ENCODE results near the gene XPA.
"Not testable (repeated sequence)": the region's sequence is repeated elsewhere in the genome, so short reads cannot be mapped to it uniquely, and the experiment has no call there.

Gene XPA

DNA sequence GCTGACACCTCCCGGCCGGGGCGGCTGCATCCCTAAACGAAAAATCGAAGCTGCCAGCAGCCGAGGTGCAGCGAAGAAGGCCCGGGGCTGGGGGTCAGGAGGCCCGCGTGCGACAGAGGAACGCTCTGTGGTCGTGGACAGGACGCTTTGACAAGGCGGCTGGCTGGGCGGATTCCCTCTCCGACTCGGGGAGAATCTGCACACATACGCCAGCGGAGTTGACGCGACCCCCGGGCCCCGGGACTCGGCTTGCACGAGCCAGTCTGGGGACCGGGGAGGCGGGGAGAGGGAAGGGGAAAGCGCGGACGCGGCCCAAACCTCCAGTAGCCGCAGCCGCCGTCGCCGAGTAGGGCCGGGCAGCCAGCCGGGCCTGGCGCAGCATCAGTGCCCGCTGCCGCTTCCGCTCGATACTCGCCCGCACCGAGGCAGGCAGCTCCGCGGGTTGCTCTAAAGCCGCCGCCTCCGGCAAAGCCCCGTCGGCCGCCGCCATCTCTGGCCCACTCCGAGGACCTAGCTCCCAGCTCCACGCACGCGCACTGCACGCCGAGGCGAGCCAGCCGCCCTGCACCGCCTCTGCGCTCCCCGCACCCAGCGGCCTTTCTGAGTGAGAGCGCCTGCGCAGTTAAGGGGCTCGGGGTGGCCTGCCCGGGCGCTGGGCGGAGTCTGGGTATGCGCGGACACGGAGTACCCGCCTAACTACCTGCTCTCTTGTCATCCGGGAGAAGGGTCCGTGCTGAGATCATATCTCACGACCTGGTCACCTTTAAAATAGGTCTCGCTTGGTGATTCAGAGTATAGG, at the start of gene XPA:
TSS of gene XPA (minus strand) at position 538 of the 799 bp plus-strand sequence. CDS start at position 490, 48 bp downstream.
- DNase-seq, result peak; percentile 97

DNA sequence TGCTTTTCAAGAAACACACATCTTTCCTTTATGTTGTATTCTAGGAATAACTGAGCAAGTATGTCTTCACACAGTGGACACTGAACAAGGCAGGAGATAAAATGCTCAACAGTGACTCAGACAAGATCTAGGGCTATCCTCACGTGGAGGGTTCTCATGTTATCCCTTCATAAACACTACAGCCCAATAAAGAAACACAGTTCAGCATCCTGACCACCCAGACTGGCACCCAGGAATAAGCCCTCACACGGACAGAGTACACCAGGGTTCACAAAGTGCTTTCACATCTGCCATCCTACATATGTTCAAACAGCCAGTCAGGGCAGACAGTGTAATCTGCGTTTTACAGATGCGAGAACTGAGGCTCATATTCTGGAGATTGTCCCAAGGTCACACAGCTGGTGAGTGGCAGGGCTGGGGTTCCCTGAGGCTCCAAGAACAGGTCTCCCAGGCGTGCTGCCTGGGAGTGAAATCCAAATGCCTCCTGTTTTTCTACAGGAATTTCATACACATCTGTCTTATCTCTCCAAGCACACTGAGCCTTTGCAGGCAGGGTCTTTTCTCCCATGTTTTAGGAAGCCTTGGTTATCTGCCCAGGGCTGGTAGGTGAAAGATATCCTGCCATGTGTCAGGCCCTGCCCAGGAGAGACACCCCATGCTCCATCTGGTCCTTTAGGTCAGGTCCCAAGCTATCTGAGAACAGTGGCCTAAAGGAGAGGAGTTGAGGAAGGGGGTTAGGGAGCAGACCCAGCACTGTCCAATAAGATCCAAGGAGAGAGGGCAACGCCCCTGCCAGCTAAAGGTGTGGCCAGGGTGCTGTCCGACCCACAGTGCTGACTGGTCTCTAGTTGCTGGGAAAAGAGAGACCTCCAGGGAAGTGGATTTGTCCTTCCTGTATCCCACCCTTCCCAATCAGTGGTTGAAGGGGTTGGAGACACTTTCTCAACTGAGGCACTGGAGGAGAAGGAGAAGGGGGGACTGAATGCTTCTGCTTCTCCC, 47.9 kb upstream of the XPA start:
- DNase-seq, result no peak

DNA sequence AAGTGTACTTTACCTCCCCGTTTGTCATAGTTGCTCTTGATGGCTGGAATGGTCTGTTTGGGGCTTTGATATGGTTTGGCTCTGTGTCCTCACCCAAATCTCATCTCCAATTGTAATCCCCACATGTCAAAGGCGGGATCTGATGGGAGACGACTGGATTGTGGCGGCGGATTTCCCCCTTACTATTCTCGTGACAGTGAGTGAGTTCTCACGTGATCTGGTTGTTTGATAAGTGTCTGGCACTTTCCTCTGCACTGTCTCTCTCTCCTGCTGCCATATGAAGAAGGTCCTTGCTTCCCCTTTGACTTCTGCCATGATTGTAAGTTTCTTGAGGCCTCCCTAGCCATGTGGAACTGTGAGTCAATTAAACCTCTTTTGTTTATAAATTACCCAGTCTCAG, 46.9 kb upstream of the XPA start:
- not testable (repeated sequence) for DNase-seq

DNA sequence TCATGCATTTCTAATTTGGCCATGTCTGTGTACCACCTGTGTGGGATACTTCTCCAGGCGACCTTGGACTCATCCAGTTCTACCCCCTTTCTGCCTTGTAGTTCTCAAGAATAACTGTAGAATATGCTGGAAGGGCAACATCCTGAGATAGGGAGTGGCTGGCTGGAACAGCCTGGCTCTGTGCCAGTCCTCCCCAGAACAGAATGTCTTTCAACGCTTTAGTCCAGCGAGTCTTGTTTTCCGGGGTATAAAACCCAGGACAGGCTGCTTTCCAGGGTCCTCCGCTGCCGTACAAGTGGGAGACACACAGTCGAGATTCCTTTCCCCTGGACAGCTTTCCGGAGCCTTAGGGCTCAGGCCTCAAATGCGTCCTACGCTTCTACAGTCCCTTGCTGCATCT, 45.4 kb upstream of the XPA start:
- no peak for DNase-seq

DNA sequence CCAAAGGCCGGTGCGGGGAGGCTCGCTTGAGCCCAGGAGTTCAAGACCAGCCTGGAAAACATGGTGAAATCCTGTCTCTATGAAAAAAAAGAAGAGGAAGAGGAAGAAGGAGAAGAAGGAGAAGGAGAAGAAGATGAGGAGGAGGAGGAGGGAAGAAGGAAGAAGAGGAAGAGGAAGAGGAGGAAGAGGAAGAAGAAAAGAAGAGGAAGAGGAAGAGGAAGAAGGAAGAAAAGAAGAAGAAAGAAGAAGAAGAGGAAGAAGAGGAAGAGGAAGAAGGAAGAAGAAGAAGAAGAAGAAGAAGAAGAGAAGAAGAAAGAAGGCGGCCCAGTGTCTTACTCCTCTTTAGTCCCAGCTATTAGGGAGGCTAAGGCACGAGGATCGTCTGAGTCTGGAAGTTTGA, 44.8 kb upstream of the XPA start:
- DNase-seq, result no peak

DNA sequence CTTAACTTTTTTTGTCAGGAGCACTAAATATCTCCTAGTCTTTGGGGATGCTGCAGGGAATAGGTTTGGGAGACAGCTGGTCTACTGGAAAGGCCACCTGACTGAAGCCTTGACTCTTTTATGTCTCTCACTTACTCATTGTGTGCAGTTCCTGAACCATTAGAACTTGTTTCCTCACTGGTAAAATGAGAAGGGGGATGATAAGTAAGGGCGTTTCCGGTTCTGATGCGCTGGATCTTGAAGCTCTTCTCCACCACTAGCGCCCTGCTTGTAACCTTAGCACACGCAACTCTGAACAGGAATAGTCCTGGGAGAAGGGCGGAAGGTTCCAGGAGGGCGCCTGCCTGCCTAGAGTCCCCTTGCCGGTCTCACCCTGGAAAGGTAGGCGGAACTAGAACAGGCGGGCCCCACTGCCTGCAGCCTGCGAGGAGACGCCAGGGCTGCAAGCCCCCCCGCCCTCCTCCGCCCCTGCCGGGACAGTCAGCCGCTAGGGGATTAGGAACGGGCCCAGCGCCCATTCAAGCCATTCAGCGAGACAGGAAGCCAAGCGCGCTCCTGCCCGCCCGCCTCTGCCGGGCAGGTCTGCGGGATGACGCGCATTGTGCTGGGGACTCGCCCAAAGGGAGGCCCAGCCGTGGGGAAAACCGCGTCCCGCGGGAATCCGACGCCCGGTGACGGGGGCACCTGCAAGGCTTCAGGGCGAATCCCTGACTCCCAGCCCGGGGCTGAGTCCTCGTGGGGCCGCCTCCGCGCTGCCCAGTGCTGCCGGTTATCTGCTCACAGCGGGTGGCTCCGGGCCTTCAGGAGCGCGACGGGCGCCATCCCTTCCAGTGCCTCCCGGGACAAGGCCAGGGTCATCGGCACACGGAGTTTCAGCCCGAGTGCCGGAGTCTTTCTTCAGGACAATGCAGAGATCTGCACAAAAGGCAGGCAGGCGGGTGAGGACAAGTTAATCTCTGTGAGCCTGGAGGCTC, 44.0 kb upstream of the XPA start:
- DNase-seq, result peak; percentile 51

DNA sequence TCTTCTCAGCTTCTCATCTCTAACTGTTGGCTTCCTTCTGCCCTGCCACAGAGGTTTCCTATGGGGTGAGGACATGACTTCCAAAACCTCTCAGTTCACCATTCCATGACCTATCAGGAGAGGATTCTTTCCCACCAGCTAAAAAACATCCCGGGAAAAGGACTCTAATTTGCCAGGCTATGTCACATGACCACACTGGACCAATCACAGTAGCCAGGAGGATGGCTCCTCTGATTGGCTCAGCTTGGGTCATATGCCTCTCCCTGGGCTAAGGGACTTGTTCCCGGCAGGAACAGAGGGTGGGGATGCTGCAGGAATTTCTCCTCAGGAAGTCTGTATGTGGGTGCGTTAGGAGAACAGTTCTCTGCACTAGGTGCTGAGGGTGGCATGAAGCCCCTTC, 40.3 kb upstream of the XPA start:
- DNase-seq, result peak; percentile 81

DNA sequence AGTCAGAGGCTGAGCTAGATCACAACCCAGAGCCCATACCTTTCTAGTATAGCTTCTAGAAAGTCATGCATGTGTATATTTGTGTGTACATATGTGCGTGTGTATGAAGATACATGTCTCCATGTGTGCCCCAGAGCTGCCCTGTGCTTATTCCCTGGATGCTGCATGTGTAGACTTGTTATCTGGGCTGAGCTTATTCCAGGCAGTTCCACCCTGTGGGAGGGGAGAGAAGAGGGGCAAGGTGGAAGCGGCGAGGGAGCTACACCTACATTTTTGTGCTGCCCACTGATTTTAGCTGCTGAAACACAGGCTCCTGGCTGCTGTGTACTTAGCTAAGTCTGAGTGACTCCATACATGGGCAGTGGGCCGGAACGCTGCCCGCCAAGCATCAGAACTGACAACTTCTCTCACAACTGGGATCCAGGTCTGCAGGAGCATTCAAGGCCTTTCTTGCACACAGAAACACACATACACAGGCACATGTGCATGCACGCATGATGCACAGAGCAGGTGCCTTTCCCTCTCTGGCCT, 38.0 kb upstream of the XPA start:
- no peak for DNase-seq

DNA sequence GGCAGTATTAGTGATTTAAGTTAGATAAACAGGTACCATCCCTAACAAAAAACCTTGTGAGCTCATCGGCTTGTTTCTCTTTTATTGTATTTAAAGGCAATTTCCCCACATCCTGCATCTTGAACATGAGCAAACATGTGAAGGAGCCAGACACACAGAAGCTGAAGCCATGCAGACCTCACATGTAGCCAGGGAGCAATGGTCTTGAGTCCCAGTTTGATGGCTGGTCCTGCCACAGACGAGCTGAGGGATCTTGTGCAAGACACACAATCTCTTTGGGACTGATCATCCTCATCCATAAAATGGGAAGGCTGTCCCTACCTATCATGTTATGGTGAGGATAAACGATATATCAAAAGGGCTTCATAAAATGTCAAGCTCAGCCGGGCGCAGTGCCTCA, 29.6 kb upstream of the XPA start:
- DNase-seq, result no peak

DNA sequence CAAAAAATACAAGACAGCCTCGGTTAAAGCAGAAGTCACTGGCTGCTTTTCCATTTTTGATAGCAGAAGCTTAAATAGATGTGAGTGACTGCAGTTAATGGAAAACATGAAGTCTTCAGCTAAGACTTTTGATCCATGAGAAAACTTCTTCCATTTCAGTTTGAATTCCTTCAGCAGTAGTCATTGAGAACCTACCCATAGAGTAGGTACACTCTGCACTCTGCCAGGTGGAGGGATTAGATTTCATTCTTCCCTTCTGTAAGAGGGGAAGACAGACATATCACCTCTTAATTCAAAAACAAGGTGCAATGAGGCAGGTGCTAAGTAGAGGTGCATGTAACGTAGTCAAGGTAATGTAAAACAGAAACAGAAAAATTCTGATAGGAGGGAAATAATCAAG, 26.7 kb upstream of the XPA start:
- DNase-seq, result no peak

DNA sequence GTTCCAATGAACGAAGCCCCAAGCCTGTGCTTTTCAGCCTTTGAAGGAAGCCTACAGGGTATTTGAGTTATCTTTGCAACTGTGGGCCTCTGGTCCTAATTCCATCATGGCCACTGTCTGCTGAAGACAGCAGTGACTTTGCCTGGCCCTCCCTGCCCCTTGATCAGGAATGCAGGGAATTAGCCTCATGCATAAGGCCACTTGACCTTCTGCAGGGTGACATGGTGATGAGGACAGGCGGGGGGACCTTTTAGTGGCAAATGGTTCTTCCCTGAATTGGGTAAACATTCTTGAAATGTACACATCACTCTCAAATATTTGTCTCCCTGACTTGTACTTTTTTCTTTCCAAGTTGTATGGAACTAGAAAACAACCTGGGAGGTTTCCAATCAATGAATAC, 25.2 kb upstream of the XPA start:
- DNase-seq, result no peak

DNA sequence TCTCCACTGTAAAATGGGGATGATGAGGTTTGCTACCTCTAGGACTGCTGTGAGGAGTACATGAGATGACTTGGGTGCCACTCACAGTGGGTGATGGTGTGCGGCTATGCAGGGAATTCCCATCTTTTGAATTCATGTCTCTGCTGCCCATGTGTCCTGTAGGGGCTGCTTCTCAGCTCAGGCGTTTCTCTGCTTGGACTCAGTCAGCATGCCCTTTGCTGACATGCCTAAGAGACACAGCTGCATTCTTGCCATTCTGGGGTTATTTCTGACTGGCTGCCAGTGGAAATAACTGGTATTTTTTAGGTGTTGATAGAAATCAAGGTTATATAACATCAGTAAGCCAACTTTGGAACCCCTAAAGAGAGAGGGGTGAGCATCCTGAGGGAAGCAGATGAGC, 24.3 kb upstream of the XPA start:
- DNase-seq, result no peak

DNA sequence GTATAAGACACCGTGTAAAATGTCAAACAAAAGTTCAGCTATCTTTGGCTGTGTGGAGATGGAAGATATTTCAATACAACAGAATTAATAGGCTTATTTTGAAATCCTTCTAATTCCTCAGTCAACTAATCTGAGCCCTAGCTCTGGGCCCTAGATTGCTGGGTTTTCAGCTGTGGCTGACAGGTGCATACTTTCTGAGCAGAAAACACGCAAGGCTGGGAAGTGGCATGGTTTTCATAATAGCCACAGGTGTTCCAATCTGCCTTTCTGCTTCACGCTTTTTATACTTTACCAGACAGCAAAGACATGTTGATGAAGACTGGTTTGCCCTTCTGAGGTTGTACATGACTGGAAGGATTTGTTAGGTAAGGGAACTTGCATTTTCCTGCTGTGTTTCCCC, 20.7 kb upstream of the XPA start:
- DNase-seq, result no peak

DNA sequence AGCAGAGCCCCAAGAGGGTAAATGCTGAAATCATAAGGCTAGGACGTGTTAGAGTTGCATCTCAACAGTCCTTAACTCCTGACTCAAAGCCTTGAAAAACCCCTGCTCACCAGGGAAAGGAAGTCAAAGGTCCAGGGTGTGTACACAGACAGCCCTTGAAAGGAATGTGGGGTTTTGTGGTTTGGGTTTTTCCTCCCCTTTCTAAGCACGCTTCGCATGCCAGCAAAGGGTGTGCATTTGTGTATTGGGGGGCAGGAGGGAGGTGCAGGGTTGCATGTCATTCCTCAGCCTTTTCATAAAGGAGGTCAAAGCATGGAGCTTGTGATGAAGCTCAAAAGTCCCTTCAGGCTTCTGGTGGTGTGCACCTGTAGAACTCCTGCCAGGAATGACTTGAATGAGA, 17.3 kb upstream of the XPA start:
- DNase-seq, result no peak

DNA sequence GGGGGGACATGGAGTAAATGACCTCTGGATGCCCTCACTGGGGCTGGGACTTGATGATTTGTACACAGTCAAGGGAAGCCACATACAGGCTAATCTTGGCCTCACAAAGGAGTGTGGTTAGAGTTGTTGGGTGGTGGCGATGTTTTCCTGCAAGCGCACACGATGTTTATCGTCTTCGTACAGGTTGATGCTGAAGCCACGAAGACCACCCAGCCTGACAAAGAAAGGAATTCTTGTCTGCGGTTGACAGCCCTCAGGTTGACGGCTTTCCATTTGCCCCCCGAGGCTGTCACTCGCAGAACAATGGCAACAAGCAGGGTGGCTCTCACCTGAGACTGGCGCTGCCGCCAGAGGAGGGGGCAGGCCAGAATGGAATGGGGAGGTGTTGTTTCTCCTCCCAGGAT, 14.1 kb upstream of the XPA start:
- no peak for DNase-seq

DNA sequence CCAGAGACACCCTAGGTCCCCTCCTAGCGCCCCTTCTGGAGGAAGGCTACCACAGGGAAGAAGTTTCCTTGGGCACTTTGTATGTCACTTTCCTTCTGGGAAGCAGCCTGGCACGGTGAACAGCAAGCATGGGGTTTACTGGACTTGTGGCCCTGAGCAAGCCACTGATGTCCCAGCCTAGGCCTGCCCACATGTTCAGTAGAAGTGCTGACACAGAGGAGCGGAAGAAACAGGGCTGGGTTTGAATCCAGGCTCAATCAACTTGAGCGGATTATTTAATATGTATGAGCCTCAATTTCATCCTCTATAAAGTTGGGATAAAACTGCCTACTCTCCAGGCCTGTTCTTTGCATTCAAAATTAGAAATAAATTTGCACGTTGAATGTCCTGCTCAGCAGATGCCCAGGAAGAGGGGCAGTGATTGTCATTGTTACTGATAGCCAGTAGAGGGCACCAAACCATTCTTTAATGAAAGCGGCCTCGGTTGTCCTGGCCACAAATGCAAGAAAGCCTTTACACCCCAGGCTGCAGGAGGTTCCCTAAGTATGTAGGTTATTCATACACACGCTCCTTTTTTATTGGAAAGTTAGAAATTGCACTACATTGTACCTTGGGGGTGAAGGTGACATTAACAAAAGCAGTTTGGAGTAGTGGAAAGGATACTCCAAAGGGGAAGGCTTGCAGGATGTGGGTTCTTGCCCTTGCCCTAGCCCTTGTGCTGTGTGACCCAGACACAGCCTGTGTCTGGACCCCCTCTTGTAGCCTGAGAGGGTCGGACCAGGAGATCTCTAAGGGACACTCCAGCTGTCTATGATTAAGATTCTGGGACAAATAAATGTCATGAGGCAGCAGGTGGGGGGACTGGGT, 13.4 kb upstream of the XPA start:
- DNase-seq, result peak; percentile 41

DNA sequence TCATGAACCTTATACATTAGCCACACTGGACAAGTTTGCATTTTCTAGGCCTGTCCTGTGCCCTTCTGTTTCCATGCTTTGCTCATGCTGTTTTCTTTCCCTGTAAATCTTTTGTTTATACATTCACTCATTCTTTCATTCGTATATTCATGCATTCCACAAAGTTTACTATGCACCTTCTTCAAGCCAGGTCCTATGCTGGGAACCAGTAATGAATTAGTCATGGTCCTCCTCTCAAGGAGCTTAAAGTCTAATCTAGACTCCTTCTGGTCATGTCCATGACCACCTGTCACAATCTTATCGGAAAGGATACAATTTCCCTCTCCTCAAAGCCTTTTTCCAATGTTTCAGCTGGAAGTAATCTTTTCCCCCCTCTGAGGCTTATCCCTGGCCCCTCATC, 9.1 kb upstream of the XPA start:
- no peak for DNase-seq

DNA sequence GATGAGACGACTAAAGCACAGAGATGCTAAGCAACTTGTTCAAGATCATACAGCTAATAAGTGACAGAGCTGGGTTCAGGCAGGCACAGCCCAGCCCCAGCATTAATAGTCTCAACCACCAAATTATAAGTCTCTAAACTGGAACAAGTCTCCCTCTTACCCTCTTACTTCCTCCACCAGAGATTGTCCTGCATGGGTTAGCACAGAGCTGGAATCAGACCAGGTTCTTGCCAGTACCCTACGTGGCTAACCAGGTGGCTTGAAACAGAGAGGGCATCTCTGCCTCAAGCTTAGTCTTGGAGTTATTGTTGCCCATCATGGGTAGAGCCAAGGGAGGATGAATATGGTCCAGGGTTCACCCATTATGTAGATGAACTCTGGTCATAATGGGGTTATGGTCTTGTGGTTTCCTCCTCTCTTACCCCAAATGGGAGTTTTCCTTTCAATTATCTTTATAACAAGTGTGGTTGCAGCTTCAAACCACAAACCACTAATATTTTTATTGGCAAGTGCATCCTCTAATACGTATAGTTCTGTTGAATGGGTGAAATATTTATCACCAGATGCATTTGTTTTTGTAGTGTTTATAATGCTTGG, 8.3 kb upstream of the XPA start:
- DNase-seq, result no peak

DNA sequence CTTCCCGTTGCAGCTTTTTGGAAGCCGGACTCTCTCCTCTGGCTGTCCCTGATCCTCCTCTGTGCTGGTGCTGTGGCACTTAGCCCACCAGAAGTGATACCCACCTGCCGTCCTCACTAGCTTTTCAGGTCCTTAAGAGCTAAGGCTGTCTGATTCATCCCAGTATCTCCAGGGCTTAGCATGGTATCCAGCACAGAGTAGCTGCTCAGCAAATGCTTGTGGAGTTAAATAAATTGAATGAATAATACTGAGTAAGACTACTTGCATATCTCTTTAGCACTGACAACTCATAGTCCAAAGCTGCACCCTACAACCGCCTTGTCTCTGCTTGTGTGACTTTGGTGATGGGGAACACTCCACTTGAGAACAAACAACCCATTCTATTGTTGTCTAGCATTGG, 7.7 kb upstream of the XPA start:
- no peak for DNase-seq

DNA sequence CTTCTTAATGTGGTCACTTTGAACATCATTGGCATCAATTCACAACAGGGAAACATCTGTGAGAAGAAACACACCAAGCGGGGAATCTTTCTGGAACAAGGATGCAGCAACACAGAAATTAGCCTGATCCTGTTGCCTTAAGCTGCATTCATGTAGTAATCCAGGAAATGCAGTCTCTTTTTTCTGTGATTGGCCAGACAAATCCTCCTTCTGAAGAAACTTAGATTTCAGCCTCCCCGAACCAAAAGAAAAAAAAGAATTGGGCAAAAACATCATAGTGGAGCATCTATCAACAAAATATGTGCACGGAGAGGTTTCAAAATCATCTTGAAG, 7.2 kb upstream of the XPA start:
- no peak for DNase-seq

All from NCI-H2171 (cell line).